Activated T-cell treated with anti-CD3 and anti-CD28 coated beads for 4 hours (primary cell): Measurements from ENCODE around the gene RASIP1.
"Not testable (repeated sequence)": the region's sequence is repeated elsewhere in the genome, so short reads cannot be mapped to it uniquely, and the experiment has no call there.

ENCODE experiments used
- DNase-seq: peaks from one replicate; pipeline ENCODE4 v3.0.0-alpha.2; 2020

The RASIP1 gene

GRCh38 chr19:48726556-48726955, 13.9 kb downstream of the RASIP1 start:
- no peak for DNase-seq

GRCh38 chr19:48724796-48725753, 15.3 kb downstream of the RASIP1 start:
- no peak for DNase-seq

GRCh38 chr19:48722196-48722708, 18.2 kb downstream of the RASIP1 start:
- no peak for DNase-seq

- peak; percentile 81 for DNase-seq
These were observed 19.7 kb downstream of the RASIP1 start for GRCh38 chr19:48720613-48721296.

- DNase-seq: no peak
These were observed 20.2 kb downstream of the RASIP1 start for GRCh38 chr19:48720251-48720612.

- DNase-seq: no peak
These were observed 20.9 kb downstream of the RASIP1 start, which contains the start of gene MAMSTR for GRCh38 chr19:48719263-48720171. Gene MAMSTR, minus strand, starts transcription at chr19:48719725. Its CDS starts 694 bp downstream, at chr19:48719031.

GRCh38 chr19:48718711-48719231, 21.6 kb downstream of the RASIP1 start:
- DNase-seq: no peak

- not testable (repeated sequence) for DNase-seq
These were observed 22.3 kb downstream of the RASIP1 start for GRCh38 chr19:48718106-48718505.

- DNase-seq: no peak
These were observed 23.7 kb downstream of the RASIP1 start for GRCh38 chr19:48716562-48717291.

GRCh38 chr19:48715681-48716171, 24.7 kb downstream of the RASIP1 start:
- no peak for DNase-seq

DNA sequence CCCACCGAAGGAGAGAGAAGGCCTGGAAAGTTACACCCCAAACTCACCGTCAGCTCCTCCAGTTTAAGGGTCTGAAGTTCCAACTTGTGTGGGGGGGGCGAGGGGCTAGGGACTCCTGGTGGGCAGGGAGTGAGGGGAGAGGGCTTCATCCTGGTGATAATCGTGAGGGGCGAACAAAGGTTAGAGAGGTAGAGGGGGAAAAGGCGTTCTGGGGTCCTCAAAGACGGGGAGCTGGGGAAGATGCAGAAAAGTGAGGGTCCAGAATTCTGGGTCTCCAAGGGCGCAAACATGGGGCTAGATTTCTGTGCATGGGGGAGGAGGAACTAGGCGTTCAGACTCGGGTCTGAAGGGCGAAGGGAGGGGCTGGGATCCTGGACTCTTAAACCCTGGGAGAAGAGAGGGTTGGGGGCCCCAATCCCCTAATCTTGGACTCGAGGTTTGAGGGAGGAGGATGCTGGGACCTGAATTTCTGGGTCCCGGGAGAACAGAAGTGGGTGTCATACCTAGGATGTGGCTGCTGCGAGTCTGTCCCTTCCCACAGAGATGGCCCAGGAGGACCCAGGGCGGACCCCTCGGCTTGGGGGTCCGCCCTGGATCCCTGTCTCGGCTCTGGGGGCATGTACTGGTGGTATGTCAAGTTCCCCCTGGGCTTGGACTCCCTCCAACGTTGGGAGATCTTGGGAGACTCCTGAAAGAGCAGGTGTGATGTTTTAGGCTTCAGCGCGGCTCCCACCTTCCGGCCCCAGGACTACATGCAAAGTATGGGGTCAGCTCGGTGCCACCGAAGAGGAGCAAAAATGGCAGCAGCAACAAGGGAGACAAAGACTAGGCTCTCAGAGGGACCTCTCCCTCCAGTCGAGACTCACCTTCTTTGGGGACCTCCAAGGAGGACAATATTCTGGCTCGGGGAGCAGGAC, 25.4 kb downstream of the RASIP1 start:
- no peak for DNase-seq

- peak; percentile 92 for DNase-seq
These were observed 26.3 kb downstream of the RASIP1 start for GRCh38 chr19:48713864-48714755.

DNA sequence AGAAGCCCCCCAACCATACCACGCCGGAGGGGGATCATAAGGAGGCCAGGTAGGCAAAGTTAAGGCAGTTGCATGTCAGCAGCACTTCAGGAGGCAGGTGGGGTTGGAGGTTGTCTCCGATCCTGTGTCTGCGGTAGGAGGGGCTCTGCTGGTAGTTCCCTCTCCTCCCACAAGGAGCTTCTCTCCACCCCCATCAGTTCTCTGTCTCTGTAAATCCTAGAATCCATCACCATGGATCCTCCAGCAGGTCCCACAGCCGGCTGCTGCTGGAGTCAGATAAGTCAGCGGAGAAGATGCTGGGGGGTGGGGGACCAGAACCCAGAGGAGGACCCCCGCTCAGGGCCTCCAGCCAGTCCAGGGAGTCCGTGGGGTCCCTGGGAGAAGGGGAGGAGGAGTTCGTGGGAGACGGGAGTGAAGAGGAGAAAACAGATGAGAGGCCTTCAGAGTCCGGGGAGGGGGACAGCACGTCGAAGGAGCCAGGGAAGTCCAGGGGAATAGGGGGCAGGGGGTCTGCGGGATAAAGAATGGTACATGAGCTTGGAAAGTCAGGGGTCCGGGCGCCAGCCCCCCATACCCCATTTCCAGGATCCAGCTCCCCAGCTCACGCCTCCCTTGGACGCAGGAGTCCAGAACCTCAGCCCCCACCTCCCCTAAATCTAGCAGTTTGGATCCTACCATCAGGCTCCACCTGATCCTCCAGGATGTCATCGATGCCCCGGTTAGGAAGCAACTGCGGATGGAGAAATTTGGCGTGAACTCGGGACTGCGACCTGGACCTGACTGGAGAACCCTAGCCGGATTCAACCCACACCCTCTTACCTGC, 27.2 kb downstream of the RASIP1 start:
- DNase-seq: no peak

DNA sequence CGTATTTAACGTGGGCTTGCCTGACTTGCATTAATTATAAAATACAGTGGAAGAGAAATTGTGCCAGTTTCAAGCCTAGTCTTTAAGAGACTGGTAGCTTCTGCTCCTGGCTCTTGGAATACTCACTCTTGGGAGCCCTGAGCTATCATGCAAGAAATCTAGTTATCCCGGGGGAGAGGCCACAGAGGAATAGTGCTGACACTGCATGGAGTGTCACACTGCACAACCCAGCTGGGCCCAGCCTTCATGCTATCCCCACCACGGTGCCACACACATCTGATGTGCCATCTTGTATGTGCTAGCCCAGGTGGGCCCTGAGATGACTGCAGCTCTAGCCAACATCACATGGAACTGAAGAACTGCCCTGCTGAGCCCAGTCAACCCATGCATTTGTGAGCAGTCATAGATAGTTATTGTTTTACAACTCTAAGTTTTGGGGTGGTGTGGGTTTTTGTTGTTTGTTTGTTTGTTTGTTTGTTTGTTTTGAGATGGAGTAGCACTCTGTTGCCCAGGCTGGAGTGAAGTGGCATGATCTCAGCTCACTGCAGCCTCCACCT, 29.2 kb downstream of the RASIP1 start:
- no peak for DNase-seq

DNA sequence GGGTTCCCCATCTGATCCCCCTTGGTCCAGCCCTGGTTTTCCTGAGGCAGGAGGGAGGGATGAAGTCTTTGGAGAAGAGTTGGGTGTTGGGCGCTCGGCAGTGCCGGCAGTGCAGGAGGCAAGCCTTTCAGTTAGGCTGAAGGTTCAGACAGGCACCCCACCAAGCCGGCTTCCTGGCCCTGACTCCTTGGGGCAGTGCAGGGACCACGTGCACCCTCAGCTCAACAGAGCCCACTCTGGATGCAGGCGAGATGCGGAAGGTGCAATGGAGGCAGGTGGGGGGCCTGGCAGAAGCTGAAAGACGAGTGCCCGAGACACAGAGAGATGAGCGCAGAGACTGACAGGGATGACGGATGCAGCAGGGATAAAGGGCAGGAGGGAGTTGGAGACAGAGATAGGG, 31.9 kb downstream of the RASIP1 start:
- no peak for DNase-seq

DNA sequence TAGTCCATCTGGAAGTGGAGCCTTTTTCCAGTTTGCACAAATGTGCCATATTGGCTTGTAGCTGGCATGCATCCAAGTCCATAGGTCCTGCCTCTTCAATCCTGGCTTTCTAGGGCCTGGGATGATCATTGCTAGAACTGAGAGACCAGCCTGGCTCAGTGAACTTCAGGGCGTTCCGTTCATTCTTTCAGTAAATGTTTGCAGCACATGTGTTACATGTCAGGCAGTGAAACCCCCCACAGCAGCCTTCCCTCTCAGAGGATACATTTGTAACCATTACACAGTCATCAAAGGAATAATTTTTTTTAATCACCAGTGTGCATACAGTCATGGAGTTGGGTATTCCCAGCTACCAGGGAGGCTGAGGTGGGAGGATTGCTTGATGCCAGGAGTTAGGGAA, 35.0 kb downstream of the RASIP1 start:
- no peak for DNase-seq

GRCh38 chr19:48703316-48703715, 37.1 kb downstream of the RASIP1 start:
- DNase-seq: no peak

DNA sequence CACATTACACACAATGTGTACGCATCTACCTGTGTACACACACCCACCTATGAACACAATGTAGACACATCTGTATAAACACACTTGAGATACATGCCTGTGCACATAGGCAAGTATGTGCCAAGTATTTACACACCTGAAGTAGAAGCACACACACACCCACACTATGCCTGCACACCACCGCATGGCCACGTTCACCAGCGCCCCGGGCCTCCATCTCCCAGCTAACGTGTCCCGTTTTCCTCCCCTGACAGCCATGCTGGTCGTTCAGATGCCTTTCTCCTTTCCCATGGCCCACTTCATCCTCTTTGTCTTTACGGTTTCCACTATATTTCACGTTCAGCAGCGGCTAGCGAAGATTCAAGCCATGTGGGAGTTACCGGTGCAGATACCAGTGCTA, 37.7 kb downstream of the RASIP1 start:
- no peak for DNase-seq
